SK-N-MC (cell line): ENCODE results near the gene BCDIN3D.

Experiments used
- DNase-seq: peaks from one replicate; pipeline ENCODE4 v3.0.0-alpha.2; 2011; ENCODE audit warnings: low read depth, low spot score
- H3K27ac ChIP-seq: fragments of 200-600 bp; sonication (generic); 2 replicates; pipeline ENCODE4 v1.5.1; 2016; ENCODE audit warnings: mixed run types
- H3K36me3 ChIP-seq: fragments of 200-600 bp; sonication (generic); 2 replicates; pipeline ENCODE4 v1.6.1; 2017; ENCODE audit warnings: antibody characterized with exemption, low read length, mixed read lengths; ENCODE audit not compliant: insufficient read depth
- H3K4me3 ChIP-seq: fragments of 200-600 bp; sonication (generic); 2 replicates; pipeline ENCODE4 v1.5.1; 2016
- H3K9ac ChIP-seq: fragments of 200-600 bp; sonication (generic); 2 replicates; pipeline ENCODE4 v1.8.0; 2017; ENCODE audit warnings: mixed run types, mixed read lengths; ENCODE audit not compliant: insufficient read length
- H3K9me3 ChIP-seq: fragments of 200-600 bp; sonication (generic); 2 replicates; pipeline ENCODE4 v1.6.1; 2017; ENCODE audit warnings: low read depth, mild to moderate bottlenecking, antibody characterized with exemption, low read length, moderate library complexity, mixed read lengths
- EZH2 ChIP-seq: fragments of 200-600 bp; sonication (generic); IDR thresholded peaks from one replicate; pipeline ENCODE4 v1.6.1; 2017; ENCODE audit warnings: antibody characterized with exemption
- FOXP2 ChIP-seq: optimal IDR thresholded peaks from 2 replicates; pipeline ENCODE3; 2011; ENCODE audit warnings: mild to moderate bottlenecking, moderate library complexity; ENCODE audit not compliant: insufficient read depth; ENCODE audit errors: extremely low read length, control extremely low read depth
- POLR2AphosphoS5 ChIP-seq: IDR thresholded peaks from 2 replicates; pipeline ENCODE4 v1.6.1; 2012; ENCODE audit warnings: mild to moderate bottlenecking, low read depth, low read length, borderline replicate concordance

The BCDIN3D gene

GRCh38 chr12:49811136-49811535 lies 31.8 kb downstream of the BCDIN3D start:
- H3K9ac ChIP-seq = no peak overlapping the region
- no peak for DNase-seq
- peak overlapping the region; percentile 36; the same call in 1 of the 2 replicates for H3K27ac ChIP-seq

GRCh38 chr12:49809906-49810389 lies 33.0 kb downstream of the BCDIN3D start:
- Histone ChIP-seq H3K4me3 (no peak overlapping the region), H3K9me3 (no peaks in the 10 kb centered on the region), H3K27ac (no peak overlapping the region), H3K36me3 (peaks cover 8% of the 10 kb centered on the region; the same call in 1 of the 2 replicates), H3K9ac (no peak overlapping the region)
- no peak for DNase-seq
- no peak for TF ChIP-seq FOXP2
- no peak for TF ChIP-seq EZH2
- no peak for TF ChIP-seq POLR2AphosphoS5

More at GRCh38 chr12:49811136-49811535, 31.8 kb downstream of the BCDIN3D start:
- Histone ChIP-seq H3K36me3 (no peaks in the 10 kb centered on the region; the same call in 1 of the 2 replicates), H3K4me3 (no peak overlapping the region), H3K9me3 (no peaks in the 10 kb centered on the region)
- no peak for TF ChIP-seq EZH2
- TF ChIP-seq FOXP2 = no peak
- TF ChIP-seq POLR2AphosphoS5 = no peak

DNA sequence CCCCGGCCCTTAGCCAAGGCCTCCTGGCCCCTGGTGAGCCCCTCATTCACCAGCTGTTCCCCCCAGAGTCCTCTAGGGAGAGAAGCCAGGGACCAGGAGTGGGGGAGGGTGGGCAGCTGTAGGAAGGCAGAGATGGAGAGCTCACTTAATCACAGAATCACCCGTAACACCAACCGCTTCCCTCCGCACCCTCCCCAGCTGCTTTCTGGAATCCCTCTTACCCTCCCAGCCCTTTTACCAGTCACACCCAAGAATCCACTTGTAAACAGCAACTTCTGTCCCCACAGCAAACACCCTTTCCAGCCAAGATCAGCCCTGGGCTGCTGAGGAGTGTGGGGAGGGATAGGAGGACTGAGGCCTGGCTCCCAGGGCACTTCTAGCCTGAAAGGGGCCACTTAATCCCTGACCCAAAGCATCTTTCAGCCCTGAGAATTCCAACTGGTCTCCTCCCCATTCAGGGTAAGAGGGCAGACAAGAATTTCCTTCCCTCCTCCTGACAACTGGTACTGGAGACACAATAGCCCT lies 33.5 kb downstream of the BCDIN3D start:
- TF ChIP-seq FOXP2 (no peak), EZH2 (no peak), POLR2AphosphoS5 (no peak)
- H3K4me3 ChIP-seq = no peak overlapping the region
- DNase-seq = no peak
- no peak overlapping the region for H3K27ac ChIP-seq
- H3K9ac ChIP-seq = no peak overlapping the region
- H3K9me3 ChIP-seq = no peaks in the 10 kb centered on the region
- peaks cover 13% of the 10 kb centered on the region; the same call in 1 of the 2 replicates for H3K36me3 ChIP-seq

DNA sequence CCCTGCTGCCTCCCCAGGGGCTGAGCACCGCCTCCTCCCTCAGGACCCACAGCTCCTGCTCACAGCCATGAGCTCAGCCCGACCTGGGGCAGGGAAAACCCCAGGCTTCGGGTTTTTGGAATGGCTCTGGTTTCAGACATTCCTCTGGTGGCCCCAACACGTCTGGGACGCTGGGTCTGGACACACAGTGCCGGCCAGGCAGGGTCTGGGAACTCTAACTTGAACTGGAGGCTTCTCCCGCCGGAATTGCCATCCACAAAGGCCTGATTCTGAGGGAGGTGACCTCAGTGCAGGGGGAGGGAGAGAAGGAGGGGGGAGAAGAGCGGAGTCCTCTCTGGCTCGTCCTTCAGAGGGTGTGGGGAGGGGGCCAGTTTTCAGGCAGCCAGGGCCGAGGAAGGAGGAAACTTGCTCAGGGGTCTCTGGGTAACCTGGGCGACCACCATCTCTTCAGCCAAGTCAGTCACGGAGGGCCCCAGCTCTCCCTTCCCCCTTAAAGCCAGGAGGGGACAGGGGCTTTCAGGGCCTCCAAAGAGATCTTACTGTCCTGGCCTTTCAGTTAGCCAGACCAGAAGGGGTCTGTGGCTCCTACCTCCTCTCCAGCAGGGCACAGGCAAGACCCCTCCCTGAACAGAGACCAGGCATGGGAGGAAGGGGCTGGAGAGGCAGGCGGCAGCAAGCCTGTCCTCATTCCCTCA lies 34.1 kb downstream of the BCDIN3D start:
- no peak overlapping the region for H3K4me3 ChIP-seq
- peaks cover 14% of the 10 kb centered on the region; the same call in 1 of the 2 replicates for H3K36me3 ChIP-seq
- no peak overlapping the region for H3K27ac ChIP-seq
- TF ChIP-seq FOXP2 (no peak), POLR2AphosphoS5 (no peak), EZH2 (no peak)
- H3K9ac ChIP-seq = no peak overlapping the region
- no peak for DNase-seq
- no peaks in the 10 kb centered on the region for H3K9me3 ChIP-seq

DNA sequence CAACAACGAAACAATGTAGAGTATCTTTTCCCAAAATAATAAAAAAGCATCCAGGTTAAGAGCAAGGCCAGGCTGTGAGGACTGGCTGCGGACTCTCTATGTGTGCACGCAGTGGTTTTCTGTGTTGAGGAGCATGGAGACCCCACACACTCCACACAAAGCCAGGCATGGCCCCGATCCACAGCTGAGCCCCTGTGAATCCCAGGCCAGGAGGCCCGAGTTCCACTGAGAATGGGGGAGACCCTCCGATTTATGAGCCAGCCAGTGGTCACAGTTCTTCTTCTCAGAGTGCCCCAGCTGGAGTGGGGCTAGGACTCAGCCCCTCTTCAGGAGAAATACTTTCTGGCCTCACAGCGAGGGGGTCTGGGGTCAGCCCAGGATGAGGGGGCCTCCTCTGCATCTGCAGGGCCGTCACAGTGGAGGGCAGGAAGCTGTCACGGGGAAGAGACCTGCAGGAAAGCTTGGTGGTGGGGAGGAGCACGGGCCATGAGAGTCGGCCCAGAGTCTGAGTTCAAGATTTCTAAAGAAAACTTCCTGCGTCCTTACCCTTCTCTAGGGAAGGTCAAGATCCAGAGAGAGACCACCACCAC lies 34.8 kb downstream of the BCDIN3D start:
- no peak overlapping the region for H3K9ac ChIP-seq
- DNase-seq = no peak
- H3K4me3 ChIP-seq = no peak overlapping the region
- peaks cover 19% of the 10 kb centered on the region; the same call in 1 of the 2 replicates for H3K36me3 ChIP-seq
- no peak overlapping the region for H3K27ac ChIP-seq
- no peak for TF ChIP-seq FOXP2
- TF ChIP-seq EZH2 = no peak
- no peak for TF ChIP-seq POLR2AphosphoS5
- H3K9me3 ChIP-seq = no peaks in the 10 kb centered on the region

DNA sequence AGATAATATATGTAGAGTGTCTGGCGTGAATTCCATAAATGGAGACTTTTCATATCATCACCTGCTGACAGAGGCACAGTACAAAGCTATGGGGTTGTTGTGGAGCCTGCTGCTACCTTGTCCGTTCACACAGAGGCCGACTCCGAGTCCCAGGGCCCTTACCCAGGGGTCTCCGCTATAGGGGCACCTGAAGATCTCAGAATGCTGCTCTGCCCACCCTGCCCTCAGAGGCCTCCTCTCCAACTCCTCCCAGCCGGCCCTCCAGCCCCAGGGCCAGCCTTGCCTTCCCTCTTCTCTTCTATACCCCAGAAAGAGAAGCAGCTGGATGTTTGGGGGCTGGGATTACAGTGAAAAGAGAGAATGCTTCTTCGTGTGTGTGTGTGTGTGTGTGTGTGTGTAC lies 36.0 kb downstream of the BCDIN3D start:
- Histone ChIP-seq H3K9ac (peak overlapping the region; percentile 21), H3K27ac (peak overlapping the region; percentile 73)
- TF ChIP-seq FOXP2 = no peak
- no peak for TF ChIP-seq EZH2
- no peak for TF ChIP-seq POLR2AphosphoS5

DNA sequence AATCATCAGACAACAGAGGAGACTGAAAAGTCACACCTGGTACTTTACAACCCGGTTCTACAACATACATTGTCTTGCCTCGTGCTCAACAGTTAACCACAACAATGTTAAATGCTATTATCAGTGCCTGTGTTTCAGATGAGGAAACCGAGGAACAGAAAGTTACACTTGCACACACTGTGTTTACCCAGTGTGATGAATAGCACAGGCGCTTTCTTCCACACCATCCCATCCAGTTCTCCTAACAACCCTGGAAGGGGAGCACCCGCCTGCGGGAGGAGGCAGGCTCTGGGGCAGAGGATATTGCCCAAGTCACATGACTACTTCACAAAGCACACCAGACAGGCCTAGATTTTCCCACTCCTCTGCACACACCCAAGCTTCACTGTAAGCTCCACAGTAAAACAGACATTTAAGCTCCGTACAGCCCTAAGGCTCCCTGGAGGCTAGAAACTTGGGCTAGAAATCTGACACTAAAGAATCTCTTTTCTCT lies 36.5 kb downstream of the BCDIN3D start:
- Histone ChIP-seq H3K36me3 (peaks cover 23% of the 10 kb centered on the region; the same call in 1 of the 2 replicates), H3K9ac (no peak overlapping the region), H3K9me3 (no peaks in the 10 kb centered on the region), H3K4me3 (no peak overlapping the region; the same call in 1 of the 2 replicates), H3K27ac (peak overlapping the region; percentile 73)
- TF ChIP-seq EZH2 = no peak
- TF ChIP-seq FOXP2 = no peak
- TF ChIP-seq POLR2AphosphoS5 = no peak
- DNase-seq = no peak

More for the DNA sequence above, 36.0 kb downstream of the BCDIN3D start:
- H3K36me3 ChIP-seq = peaks cover 19% of the 10 kb centered on the region; the same call in 1 of the 2 replicates
- no peaks in the 10 kb centered on the region for H3K9me3 ChIP-seq
- no peak overlapping the region; the same call in 1 of the 2 replicates for H3K4me3 ChIP-seq
- DNase-seq = no peak

GRCh38 chr12:49805409-49805808 lies 37.5 kb downstream of the BCDIN3D start:
- H3K9ac ChIP-seq = no peak overlapping the region
- no peaks in the 10 kb centered on the region for H3K9me3 ChIP-seq
- no peak overlapping the region for H3K27ac ChIP-seq
- TF ChIP-seq FOXP2 (no peak), EZH2 (no peak), POLR2AphosphoS5 (no peak)
- H3K36me3 ChIP-seq = peaks cover 24% of the 10 kb centered on the region; the same call in 1 of the 2 replicates
- H3K4me3 ChIP-seq = no peak overlapping the region
- no peak for DNase-seq
